Effector CD8-positive, alpha-beta T cell (primary cell): ENCODE results near the gene RNF181.
"Not testable (repeated sequence)": the region's sequence is repeated elsewhere in the genome, so short reads cannot be mapped to it uniquely, and the experiment has no call there.

Experiments
- DNase-seq: peaks from one replicate; lab custom pipeline; 2025; lab: John Stamatoyannopoulos, UW

The RNF181 gene

GRCh38 chr2:85614757-85615156 is 19.2 kb downstream of the RNF181 start:
- not testable (repeated sequence) for DNase-seq

GRCh38 chr2:85615413-85615728 is 19.8 kb downstream of the RNF181 start:
- no peak for DNase-seq

- DNase-seq, result not testable (repeated sequence)
Observed at GRCh38 chr2:85617723-85618122, 22.2 kb downstream of the RNF181 start.

- DNase-seq, result no peak
Observed at GRCh38 chr2:85619617-85620016, 24.1 kb downstream of the RNF181 start.

- DNase-seq, result no peak
Observed at GRCh38 chr2:85621338-85621737, 25.8 kb downstream of the RNF181 start.

GRCh38 chr2:85623991-85624390 is 28.4 kb downstream of the RNF181 start:
- DNase-seq, result no peak

GRCh38 chr2:85628658-85629057 is 33.1 kb downstream of the RNF181 start:
- DNase-seq, result no peak

- DNase-seq, result no peak
Observed at GRCh38 chr2:85631316-85631715, 35.8 kb downstream of the RNF181 start.

- no peak for DNase-seq
Observed at GRCh38 chr2:85635011-85635410, 39.5 kb downstream of the RNF181 start.

GRCh38 chr2:85635636-85636035 is 40.1 kb downstream of the RNF181 start:
- no peak for DNase-seq

GRCh38 chr2:85642725-85643124 is 47.2 kb downstream of the RNF181 start:
- no peak for DNase-seq

GRCh38 chr2:85644909-85645308 is 49.4 kb downstream of the RNF181 start:
- DNase-seq, result no peak

- DNase-seq, result no peak
Observed at GRCh38 chr2:85646166-85646565, 50.6 kb downstream of the RNF181 start.
